ENCODE measurements around the gene ABCD4.

DNA sequence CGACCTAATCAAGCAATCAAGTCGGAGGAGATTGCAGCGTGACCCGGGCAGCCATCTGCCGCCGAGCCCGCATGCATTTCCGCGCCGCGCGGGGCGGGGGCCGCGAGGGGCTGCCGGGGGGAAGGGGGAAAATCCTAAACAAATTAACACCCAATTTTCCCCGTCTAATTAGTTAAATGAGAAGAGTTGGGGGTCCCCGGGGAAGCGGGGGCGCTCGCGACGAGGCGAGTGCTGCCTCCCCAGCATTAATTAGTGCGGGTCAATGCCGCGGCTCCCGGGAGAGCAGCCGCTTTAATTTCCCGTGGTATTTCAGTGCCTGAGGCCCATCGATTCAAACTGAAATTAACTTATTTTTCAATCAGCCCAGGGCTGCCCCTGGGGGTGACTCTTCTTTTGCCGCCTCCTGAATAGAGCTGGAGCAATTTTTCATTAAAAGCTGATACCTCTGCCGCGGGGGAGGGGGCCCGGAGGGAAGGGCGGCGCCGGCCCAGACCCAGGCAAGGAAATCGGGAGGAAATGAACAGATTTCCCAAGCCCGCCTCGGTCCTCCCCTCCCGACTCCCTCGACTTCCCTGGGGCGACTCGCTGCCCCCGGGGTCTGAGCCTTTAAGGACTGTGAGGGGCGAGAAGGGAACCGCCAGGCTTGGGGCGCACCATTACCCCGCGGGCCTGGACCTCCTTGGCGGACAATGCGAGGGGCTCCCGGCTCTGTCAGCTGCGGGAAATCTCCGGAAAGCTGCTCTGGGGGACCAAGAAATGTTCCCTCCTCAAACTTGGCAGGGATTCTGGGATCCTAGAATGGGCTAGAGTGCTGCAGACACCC lies 44.6 kb downstream of the ABCD4 start:
- TF ChIP-seq CTCF (IDR thresholded peaks at IDR 0.05; ENCODE audit: low read length) = no peak
- TF ChIP-seq EZH2 (optimal IDR thresholded peaks at IDR 0.05; ENCODE audit: low read depth, low read length) = no peak
- no peak for TF ChIP-seq EZH2phosphoT487 (IDR thresholded peaks at IDR 0.05; ENCODE audit: low read length)
